HG03103 (cell line): ENCODE results near the gene ID1.

ENCODE experiments used
- ATAC-seq: cut with Tn5 transposase; IDR thresholded peaks from one replicate; pipeline ENCODE4 v1.9.1; 2021; ENCODE audit warnings: low read depth; ENCODE audit not compliant: unreplicated experiment

ID1 gene, protein sequence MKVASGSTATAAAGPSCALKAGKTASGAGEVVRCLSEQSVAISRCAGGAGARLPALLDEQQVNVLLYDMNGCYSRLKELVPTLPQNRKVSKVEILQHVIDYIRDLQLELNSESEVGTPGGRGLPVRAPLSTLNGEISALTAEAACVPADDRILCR

DNA sequence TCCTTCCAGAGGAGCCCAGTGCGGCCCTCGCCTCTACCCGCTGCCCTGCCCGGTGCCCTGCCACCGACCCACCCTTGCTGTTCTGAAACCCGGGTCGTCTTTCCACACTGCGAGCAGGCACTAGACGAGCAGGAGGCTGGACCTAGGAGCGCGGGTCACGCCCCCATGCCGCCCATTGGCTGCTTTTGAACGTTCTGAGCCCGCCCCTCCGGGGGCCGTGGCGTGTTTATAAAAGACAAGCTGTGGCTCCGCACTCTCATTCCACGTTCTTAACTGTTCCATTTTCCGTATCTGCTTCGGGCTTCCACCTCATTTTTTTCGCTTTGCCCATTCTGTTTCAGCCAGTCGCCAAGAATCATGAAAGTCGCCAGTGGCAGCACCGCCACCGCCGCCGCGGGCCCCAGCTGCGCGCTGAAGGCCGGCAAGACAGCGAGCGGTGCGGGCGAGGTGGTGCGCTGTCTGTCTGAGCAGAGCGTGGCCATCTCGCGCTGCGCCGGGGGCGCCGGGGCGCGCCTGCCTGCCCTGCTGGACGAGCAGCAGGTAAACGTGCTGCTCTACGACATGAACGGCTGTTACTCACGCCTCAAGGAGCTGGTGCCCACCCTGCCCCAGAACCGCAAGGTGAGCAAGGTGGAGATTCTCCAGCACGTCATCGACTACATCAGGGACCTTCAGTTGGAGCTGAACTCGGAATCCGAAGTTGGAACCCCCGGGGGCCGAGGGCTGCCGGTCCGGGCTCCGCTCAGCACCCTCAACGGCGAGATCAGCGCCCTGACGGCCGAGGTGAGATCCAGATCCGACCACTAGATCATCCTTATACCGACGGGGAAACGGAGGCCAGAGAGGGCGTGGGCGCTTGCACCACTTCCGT lies at the start of gene ID1:
ID1 (plus strand) TSS at position 259 of the 871 bp plus-strand sequence; CDS start at position 358, 99 bp downstream.
- peak; percentile 81 for ATAC-seq

DNA sequence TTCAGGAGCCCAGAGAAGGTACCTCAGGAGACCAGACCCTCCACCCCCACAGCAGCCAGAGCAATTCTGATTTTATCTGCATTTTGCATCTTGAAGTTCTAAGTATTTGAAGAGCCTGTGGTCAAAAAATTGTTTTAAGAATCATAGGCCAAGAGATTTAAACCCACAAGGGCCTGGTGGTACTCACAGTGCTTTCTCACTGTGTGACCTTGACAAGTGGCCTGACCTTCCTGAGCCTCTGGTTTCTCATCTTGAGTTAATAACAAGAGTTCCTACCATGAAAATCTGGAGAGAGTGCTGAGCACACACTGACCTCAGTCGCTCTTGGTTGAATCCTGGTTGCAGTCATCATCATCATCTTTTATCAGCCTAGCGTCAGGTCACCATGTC lies 45.4 kb upstream of the ID1 start:
- no peak for ATAC-seq

DNA sequence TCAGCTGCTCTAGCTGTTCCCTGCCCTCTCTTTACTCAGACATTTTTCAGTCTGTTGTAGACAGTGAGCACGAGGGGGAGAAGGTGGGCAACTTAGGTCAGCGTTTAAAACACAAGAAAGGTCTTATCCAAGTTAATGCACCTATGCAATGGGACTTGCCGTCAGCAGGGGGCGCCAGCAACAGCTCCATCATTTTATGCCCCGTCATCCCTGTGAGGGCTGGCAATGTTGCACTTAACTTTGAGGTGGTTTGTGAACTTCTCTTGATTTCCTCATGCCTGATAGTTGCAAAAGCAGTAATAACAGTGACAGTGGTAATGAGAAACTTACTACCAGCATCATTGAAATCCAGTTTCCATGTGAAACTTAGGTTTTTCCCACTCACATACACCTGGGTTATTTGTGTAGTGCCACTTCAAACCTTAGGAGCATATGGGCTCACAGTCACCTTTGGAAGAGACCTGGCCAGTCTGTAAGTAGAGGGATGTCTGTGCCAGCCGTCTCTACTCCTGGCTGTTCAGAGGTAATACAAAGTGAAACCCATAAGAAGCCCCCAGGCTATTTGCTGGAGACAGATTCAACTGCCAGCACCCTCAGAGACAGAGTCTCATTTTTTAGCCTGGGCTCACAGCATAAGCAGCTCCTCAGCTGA lies 44.9 kb upstream of the ID1 start:
- no peak for ATAC-seq

DNA sequence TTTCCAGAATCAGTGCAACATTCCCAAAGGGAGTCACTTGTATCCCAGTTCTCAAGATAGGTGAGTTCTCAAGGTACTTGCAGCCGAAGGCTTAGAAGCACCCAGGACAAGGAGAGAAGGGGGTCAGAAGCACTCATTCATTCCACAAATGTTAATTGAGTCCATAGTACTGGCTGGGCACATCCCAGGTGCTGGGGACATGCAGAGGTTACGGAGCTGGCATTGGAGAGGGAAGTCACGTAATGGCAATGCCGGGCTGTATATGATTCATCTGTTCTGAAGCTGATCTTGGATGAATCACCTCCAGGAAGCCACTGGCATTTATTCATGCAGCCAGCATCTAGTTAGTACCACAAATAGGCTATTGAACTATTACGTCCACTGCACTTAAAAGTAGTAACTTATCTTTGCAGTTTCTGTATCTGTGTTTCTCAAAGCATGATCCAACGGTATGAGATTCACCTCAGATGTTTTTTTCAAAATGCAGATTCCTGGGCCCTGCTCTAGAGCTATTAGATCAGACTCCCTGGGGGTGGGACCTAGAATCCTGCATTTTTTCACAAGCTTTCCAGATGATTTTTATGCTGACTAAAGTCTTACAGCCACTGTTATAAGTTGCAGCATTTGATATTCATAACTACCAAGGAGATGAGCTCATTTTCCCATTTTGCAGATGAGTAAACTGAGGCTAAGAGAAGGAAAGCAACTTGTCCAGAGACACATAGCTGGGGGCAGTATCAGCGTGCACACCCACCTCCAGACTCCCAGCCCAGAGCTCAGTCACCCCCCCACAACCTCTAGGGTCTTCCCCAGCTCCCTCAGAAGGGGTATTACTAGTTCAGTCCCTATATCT lies 44.1 kb upstream of the ID1 start:
- ATAC-seq = no peak

DNA sequence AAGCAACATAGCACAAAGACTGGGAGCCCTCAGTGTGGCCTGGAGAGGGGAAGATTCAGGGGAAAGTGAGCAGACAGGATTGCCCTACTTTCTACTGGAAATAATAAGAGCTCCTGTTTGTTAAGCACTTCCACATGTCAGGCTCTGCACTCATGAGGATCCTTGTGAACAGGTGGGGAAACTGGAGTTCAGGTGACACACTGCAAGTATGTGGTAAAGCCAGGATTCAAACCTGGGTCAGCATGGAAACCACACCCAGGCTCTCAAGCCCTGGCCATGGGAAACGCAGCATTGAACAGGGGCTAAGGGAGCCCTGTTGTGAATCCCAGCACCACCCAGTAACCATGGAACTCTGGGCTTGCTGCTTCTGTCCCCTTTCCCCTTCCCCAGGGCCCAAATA lies 42.8 kb upstream of the ID1 start:
- no peak for ATAC-seq

DNA sequence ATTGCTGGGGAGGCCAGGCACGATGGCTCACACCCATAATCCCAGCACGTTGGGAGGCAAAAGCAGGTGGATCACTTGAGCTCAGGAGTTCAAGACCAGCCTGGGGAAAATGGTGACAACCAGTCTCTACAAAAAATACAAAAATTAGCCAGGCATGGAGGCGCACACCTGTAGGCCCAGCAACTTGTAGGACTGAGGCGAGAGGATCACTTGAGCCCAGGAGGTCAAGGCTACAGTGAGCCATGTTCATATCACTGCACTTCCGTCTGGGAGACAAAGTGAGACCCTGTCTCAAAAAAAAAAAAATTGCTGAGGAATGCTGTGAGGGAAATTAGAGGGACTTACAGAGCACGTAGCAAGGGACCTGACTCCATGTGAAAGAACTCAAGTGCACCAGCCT lies 40.8 kb upstream of the ID1 start:
- ATAC-seq = no peak

DNA sequence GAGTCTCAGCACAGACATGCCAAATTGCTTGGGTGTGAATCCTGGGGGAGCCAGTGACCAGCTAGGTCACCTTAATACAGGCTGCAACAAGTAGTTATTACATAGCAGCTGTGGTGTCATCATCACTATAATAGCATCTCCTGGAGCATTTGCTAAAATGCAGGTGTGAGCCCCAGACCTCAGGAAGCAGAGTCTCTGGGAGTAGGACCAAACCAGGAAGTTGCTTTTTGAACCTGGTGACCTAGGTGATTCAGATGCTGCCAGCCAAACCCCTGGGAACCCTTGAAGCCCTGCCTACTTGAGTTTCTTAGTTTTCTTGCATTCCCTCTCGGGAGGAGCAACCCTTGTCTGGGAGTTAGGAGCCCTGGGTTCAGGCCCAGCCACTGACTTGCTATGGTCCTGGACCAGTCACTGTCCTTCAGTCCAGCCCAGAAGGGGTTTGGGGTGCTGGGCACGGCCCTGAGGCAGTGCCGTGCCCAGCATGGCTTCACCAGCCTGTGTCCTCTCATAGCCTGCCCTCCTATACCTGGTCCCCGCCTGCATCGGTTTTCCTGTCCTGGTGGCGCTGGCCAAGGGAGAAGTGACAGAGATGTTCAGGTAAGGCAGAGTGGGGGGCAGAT lies 39.3 kb upstream of the ID1 start:
- no peak for ATAC-seq

DNA sequence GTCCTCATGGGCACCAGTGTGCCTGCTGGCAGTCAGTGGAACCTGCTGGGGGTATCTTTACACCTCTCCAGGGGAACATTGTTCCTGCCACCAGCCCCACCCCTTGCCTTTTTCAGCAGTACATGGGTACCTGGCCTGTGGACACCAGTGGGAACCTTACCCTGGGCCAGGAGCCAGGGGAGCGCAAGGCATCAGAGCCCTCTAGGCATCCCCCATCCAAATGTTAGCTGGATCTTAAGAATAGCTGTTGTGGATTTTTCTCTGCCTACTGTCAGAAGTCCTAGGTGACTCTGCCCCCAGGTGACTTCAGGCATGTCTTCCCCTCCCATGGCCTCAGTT lies 38.8 kb upstream of the ID1 start:
- ATAC-seq = no peak

DNA sequence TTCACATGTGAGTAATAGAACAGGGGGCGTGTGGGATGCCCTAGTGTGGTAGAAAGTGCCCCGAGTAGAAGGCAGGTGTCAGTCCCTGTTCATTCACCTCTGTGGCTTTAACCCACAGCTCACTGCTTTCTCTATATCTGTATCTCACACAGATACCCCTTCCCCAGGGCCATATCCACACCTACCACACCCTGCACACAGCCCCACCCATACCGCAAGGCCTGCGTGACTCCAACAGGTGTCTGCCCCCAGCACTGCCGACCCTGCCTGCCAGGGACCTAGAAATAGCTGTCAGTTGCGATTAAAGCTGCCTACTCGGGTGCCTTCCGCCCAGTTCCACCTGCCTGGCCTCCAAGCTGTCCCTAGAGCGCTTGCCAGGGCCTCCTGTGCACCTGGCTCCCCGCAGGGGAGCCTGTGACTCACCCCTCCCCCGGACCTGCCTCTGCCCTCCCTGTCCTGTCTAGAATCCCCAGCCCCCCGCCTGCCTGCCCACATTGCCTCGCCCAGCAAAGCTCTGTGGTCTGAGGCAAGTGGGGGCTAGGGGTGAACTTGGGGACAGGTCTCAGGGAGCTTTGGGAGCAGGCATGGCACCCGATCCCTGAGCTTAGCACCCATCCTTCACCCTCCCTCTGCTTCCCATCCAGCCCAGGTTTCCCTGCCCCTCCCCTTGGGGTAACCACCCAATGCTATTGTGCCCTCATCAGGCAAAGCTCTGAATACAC lies 38.3 kb upstream of the ID1 start:
- ATAC-seq = no peak

DNA sequence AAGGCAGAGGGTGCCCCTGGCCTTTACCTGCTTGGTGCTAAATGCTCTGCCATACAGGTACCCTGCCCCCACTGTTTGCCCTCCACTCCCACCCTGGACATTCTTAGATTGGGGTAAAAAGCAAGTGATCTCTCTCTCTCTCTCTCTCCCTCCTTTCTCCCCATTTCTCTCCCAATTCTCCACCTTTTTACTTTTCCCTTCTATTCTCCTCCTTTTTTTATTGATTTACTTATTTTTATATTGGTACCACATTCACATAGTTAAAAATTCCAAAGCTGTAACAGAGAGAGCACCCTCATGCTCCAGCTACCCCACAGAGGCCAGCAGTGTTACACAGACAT lies 37.7 kb upstream of the ID1 start:
- no peak for ATAC-seq

DNA sequence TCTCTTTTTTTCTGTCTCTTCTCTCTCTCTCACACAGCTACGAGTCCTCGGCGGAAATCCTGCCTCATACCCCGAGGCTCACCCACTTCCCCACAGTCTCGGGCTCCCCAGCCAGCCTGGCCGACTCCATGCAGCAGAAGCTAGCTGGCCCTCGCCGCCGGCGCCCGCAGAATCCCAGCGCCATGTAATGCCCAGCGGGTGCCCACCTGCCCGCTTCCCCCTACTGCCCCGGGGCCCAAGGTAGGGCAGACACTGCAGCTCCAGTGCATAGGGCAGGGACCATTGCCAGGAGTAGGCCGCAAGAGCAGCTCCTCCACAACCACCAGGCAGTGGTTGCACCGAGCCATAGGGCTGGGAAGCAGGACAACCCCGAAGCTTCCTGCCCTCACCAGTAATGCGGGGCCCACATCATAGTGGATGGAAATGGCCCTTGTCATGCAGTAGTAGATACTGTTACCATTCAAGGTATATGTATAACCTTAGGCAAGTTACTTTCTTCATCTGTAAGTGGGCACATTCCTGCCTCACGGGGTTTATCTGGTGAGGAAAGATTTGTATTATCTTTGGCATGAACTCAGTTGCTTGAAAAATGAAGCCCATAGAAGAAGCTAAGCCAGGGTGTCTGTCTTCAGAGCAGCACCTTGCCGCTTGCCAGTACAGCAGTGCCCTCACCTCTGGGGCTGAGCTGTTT lies 36.9 kb upstream of the ID1 start:
- no peak for ATAC-seq

DNA sequence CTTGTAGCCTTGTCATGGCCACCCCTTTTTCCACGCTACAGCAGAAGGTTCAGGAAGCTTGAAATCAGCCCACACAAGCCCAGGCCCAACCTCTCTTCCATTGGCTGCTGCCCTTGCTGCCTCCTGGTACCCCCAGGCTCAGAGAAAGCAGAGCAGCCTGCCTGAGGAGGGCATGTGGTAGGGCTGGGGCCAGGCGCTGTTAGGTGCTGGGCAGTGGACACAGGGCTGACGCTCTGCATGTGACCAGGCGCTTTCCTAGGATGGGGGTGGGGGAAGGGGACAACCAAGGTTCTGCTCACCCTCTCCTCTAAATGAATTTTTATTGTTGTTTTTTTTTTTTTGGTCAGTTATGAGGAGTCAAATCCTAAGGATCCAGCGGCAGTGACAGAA lies 36.3 kb upstream of the ID1 start:
- no peak for ATAC-seq

DNA sequence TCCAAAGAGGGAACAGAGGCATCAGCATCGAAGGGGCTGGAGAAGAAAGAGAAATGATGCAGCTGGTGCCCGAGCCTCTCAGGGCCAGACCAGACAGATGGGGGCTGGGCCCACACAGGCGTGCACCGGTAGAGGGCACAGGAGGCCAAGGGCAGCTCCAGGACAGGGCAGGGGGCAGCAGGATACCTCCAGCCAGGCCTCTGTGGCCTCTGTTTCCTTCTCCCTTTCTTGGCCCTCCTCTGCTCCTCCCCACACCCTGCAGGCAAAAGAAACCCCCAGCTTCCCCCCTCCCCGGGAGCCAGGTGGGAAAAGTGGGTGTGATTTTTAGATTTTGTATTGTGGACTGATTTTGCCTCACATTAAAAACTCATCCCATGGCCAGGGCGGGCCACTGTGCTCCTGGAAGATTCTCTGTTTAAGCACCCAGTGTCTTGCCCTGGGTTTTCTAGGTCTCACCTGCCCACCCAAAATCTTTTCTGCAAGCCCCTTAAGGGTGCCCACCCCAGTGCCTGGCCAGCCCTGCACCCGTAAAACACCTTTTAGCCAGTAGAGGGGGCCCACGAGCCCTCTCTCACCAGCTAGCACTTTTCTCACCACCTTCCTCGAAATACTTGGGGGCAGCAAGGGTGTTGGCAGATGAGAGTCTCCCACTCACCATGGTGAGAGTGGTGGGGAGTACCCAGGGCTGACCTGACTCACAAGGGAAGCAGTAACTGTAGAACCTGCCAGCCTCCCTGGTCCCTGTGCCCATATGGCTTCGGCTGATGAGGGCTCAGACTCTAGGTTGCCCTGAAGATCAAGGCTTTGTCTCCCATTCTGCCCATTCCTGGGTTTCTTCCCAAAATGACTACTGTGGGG lies 35.7 kb upstream of the ID1 start:
- ATAC-seq = no peak

DNA sequence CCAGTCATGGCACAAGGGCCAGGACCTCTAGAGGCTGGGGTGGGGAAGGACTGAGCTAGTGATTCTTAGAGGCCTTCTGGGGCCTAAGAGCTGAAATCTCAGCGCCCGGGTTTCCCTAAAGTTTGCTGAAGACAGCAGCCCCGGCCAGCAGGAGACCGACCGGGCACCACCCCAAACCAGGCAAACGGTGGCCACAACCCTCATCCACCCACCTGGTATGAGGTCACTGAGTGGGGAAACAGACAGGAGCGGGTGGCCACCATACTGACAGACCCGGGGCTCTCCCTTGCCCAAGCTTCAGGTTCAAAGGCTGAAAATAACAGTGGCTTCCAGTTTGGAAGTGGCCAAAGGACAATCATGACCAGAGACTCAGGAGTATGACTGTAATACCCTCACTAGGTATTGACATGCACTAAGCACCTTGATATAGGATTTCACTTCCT lies 35.0 kb upstream of the ID1 start:
- ATAC-seq = no peak

DNA sequence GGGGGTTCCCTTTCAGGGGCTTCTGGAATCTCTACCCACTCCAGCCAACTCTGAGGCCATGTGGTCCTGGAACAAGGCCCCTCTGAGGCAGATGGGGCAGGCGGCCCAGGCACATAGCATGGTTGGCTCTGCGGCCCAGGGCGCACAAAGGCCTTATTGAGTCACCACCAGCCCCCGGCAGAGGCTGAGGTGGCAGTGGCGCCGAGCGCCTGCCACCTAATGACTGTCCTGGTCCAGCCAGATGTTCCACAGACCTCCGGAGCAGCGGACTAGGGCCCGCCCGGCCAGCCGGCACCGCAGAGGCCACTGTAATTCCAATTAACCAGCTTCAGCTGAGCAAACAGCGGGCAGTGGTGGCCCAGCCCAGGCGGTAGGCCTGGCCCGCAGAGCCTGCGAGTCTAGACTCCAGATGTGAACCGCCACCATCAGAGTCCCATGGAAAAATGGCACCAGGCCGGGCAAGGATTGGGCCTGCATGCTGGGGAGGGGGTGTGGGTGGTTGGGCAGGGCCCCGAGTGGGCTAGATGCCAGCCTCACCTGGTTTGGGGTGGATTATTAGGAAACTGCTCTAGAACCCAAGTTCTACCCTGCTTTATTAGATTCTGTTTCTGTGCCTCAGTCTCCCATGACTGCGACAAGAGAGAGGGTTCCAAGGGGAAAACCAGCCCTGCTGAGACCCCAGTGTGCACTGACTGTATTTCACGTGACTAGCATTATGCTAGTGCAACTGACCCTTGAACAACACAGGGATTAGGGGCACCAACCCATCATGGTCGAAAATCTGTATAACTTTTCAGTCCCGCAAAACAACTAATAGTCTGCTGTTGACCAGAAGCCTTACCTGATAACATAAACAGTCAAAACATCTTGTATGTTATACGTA lies 34.1 kb upstream of the ID1 start:
- ATAC-seq = no peak

DNA sequence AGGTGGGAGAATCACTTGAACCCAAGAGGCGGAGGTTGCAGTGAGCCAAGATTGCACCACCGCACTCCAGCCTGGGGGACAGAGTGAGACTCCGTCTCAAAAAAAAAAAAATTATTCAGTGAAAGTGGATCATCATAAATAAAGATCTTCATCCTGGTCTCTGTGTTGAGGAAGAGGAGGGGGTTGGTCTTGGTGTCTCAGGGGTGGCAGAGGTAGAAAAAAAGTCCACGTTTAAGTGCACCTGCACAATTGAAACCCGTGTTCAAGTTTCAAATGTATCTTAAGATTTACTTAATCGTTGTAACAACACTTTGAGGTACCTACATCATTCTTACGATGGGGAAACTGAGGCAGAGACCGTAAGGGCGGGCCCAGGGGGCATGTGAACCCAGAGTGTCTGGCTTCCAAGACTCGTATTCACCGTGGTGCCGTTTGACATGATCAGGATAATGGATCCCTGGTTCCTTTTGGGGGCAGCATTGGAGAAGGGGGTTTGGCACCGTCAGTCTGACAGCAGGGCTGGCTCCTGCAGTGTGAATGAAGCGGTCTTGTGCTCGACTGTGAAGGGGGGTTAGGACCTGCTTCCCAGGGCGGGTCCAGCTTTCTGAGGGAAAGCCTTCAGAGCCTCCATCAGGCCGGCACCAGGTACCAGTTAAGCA lies 32.9 kb upstream of the ID1 start:
- ATAC-seq = no peak
